AG04449 (cell line): ENCODE data around the gene OR2H1.

Source experiments
- CTCF ChIA-PET: fragments of 350-600 bp; formaldehyde crosslinking; extraction: SDS; loops from one replicate; lab custom pipeline; 2021; ENCODE audit warnings: antibody characterized with exemption; lab: Yijun Ruan, JAX
- POLR2A ChIA-PET: fragments of 400-600, 350-600 bp; formaldehyde crosslinking; extraction: SDS; loops from one replicate; lab custom pipeline; 2020; ENCODE audit warnings: antibody characterized with exemption, inconsistent platforms; lab: Yijun Ruan, JAX
- DNase-seq: peaks from one replicate; pipeline ENCODE4 v3.0.0-alpha.2; 2010; ENCODE audit warnings: low read depth, low spot score
- H3K4me3 ChIP-seq: 2 replicates; pipeline ENCODE4 v1.5.1; 2011; ENCODE audit warnings: low read depth, mild to moderate bottlenecking, control low read depth, low read length
- CTCF ChIP-seq: IDR thresholded peaks from one replicate; pipeline ENCODE4 v1.5.1; 2011; ENCODE audit warnings: mild to moderate bottlenecking, moderate library complexity, low read length, control low read depth, inconsistent platforms; ENCODE audit not compliant: insufficient read depth; ENCODE audit errors: missing control alignments

OR2H1 gene

DNA sequence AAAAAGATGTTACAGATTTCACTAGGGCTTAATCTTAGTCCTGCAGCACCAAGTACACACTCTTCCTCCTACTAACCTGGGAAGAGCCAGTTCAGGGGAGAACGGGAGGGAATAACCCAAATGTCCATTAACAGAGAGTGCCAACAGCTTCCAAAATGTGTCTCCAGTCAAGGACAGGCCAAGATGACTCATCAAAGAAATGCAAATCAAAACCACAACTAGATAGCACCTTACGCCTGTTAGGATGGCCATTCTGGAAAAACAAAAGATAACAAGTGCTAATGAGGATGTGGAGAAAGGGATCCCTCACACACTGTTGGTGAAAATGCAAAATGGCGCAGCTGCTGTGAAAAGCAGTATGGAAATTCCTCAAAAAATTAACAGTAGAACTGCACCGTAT is 34.6 kb downstream of the OR2H1 start:
- CTCF ChIA-PET: no interaction called here
- H3K4me3 ChIP-seq: no peak overlapping the region
- no peak for TF ChIP-seq CTCF
- POLR2A ChIA-PET: no interaction called here
- DNase-seq: no peak

DNA sequence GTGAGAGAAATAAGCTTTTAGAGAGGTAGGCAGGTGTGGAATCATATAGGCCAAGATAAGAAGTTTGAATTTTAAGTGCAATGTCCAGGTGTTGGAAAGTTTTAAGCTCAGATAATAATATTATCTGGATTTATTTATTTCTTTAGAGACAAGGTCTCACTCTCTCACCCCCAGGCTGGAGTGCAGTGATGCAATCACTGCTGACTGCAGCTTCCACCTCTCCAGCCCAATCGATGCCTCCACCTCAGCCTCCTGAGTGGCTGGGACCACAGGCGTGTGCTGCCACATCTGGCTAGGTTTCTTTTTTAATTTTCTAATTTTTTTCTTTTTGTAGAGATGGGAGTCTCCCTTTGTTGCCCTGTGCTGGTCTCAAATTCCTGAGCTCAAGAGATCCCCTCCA is 36.3 kb downstream of the OR2H1 start:
- no peak overlapping the region for H3K4me3 ChIP-seq
- ChIA-PET POLR2A (no interaction called here), CTCF (no interaction called here)
- no peak for DNase-seq
- no peak for TF ChIP-seq CTCF

DNA sequence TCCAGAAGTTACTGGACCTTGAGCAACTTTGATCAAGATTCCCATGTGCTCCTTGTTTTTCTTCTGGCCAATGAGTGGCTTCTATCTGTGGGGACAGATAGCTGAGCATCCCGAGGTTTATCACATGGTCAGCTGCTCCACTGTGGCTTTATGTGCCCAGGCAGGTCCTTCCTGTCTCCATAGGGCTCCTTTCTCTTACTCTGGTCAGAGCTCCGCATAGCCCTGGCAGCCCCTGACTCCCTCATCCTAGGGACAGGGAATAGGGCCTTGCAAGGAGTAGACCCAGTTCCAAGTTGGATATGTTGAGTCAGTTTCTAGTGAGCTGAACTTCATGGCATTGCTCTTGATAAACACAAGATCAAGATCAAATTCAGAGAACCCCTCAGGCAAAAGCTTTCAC is 37.2 kb downstream of the OR2H1 start:
- no peak overlapping the region for H3K4me3 ChIP-seq
- ChIA-PET POLR2A (no interaction called here), CTCF (no interaction called here)
- DNase-seq: no peak
- no peak for TF ChIP-seq CTCF

DNA sequence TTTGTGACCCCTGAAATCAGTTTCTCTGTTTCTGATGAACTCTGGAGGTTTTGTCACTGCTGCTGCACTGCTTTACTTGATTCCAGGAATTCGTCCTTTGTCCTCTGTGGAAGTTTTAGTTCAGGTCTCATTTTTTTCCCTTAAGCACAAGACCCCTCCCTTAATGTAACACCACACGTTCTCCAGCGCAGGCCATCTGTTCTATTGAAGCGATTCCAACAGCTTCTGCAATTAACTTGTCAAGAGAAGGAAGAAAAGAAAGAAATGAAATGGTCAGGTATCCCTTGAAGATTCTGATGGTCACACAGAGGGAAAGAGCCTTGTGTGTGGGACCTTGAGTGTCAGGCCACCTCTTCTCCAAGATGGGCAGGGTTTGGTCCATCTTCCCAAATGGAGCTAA is 38.6 kb downstream of the OR2H1 start:
- ChIA-PET CTCF (no interaction called here), POLR2A (no interaction called here)
- no peak for DNase-seq
- no peak overlapping the region for H3K4me3 ChIP-seq
- TF ChIP-seq CTCF: no peak

DNA sequence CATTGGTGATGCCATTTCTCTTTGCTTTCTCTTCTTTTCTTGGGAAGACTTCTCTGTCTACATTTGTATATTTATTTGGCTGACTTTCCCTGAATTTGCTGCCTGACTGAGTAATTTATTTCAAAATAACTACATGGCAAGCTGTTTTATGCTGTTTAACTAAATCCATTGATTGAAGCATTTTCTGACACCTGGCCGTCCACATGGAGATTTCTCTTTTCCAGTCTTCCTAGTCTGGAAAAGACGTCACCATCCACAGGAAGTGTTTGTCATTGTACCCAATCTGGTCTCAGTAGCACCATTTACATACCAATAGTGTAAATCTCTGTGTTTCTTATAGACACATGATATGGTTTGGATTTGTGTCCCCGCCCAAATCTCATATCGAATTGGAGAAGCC is 40.0 kb downstream of the OR2H1 start:
- DNase-seq: no peak
- CTCF ChIA-PET: no interaction called here
- H3K4me3 ChIP-seq: no peak overlapping the region
- POLR2A ChIA-PET: no interaction called here
- TF ChIP-seq CTCF: no peak

GRCh38 chr6:29499704-29500103 is 42.7 kb downstream of the OR2H1 start:
- H3K4me3 ChIP-seq: no peak overlapping the region
- TF ChIP-seq CTCF: no peak
- ChIA-PET CTCF (no interaction called here), POLR2A (no interaction called here)
- DNase-seq: no peak
